T-cell (primary cell): ENCODE data around the gene PRAF2. TPM values are rescaled to one million over a fixed set of nuclear protein-coding genes. Genes with fewer than 3 reads are reported as not detected.

ENCODE experiments used
- ATAC-seq, 4 experiments: fragments of 200-7000 bp in 3 of 4; fragments of 150-1000 bp in 1 of 4; cut with Tn5 transposase; replicated peaks in 1 of 4; 1 replicate in 3 of 4; 2 replicates in 1 of 4; pipeline ENCODE4 v1.10.0; 2021; ENCODE audit warnings: moderate library complexity in 3 of 4, mild to moderate bottlenecking in 2 of 4, moderate number of reproducible peaks in 1 of 4
- CTCF ChIA-PET, 2 donors: fragments of 300-600 bp; sonication (Branson Sonifier 250); formaldehyde crosslinking; loops; one replicate each; lab custom pipeline; 2022; ENCODE audit warnings: antibody characterized with exemption in 2 of 2; lab: Charles Lee
- POLR2A ChIA-PET, 2 donors: fragments of 300-600 bp; sonication (Branson Sonifier 250); formaldehyde crosslinking; loops; one replicate each; lab custom pipeline; 2022; ENCODE audit warnings: antibody characterized with exemption in 2 of 2; lab: Charles Lee
- DNase-seq, 35 experiments: peaks; one replicate each; pipeline versions ENCODE4 v3.0.0 to v3.0.0-alpha.2; 2013 to 2023
- H3K27ac ChIP-seq: one replicate; pipeline ENCODE4 v1.5.1; 2013; ENCODE audit warnings: low read length
- H3K27me3 ChIP-seq, 2 experiments: replicated peaks in 1 of 2; 1 replicate in 1 of 2; 2 replicates in 1 of 2; pipeline versions ENCODE4 v1.6.1 to v1.7.0; 2013; ENCODE audit warnings: low read length in 1 of 2, mixed read lengths in 1 of 2; ENCODE audit not compliant: control insufficient read depth in 2 of 2, insufficient read depth in 2 of 2; ENCODE audit errors: extremely low read depth in 1 of 2
- H3K36me3 ChIP-seq, 2 donors: 1 replicate in 1 of 2; 2 replicates in 1 of 2; pipeline versions ENCODE4 v1.6.1 to v1.7.0; 2013; ENCODE audit warnings: low read length in 1 of 2; ENCODE audit not compliant: control insufficient read depth in 2 of 2, insufficient read depth in 1 of 2; ENCODE audit errors: extremely low read depth in 1 of 2
- H3K4me1 ChIP-seq, 2 experiments: 1 replicate in 1 of 2; 2 replicates in 1 of 2; pipeline versions ENCODE4 v1.6.1 to v1.7.0; 2013; ENCODE audit warnings: low read length in 2 of 2, mixed read lengths in 1 of 2; ENCODE audit not compliant: insufficient read depth in 2 of 2, control insufficient read depth in 1 of 2; ENCODE audit errors: extremely low read depth in 1 of 2
- H3K4me3 ChIP-seq, 2 donors: 1 replicate in 1 of 2; 2 replicates in 1 of 2; pipeline versions ENCODE4 v1.5.1 to v1.7.0; 2013; ENCODE audit warnings: mild to moderate bottlenecking in 2 of 2, low read length in 1 of 2, moderate library complexity in 1 of 2; ENCODE audit not compliant: control insufficient read depth in 1 of 2; ENCODE audit errors: extremely low read depth in 1 of 2
- H3K9me3 ChIP-seq: 2 replicates; pipeline ENCODE4 v1.7.0; 2013
- H3K27ac Mint-ChIP-seq, 2 donors: one replicate each; pipeline ENCODE4 v1.8.0; 2020 to 2021; ENCODE audit warnings: mild to moderate bottlenecking in 2 of 2, mixed read lengths in 2 of 2
- H3K27me3 Mint-ChIP-seq, 2 donors: one replicate each; pipeline ENCODE4 v1.8.0; 2021 to 2022; ENCODE audit warnings: mixed read lengths in 2 of 2
- H3K36me3 Mint-ChIP-seq: one replicate; pipeline ENCODE4 v1.8.0; 2021; ENCODE audit warnings: mixed read lengths
- H3K4me1 Mint-ChIP-seq, 3 donors: one replicate each; pipeline ENCODE4 v1.8.0; 2020 to 2022; ENCODE audit warnings: mixed read lengths in 3 of 3, mild to moderate bottlenecking in 1 of 3
- H3K4me3 Mint-ChIP-seq, 3 donors: one replicate each; pipeline ENCODE4 v1.8.0; 2020 to 2022; ENCODE audit warnings: mild to moderate bottlenecking in 3 of 3, mixed read lengths in 3 of 3, moderate library complexity in 3 of 3
- H3K9me3 Mint-ChIP-seq, 3 donors: one replicate each; pipeline ENCODE4 v1.8.0; 2020 to 2022; ENCODE audit warnings: mixed read lengths in 3 of 3
- WGBS: methylation state at CpG from one replicate; pipeline ENCODE4 v1.1.5; 2013; ENCODE audit warnings: missing lambda C conversion rate; ENCODE audit not compliant: insufficient coverage; 5-methylcytosine and 5-hydroxymethylcytosine counted together
- total RNA-seq, 35 experiments: library from RNA in 6 of 35; stranded (reverse) in 6 of 35; fragments of 120-200 nt in 1 of 35; gene quantifications; one replicate each; pipeline versions ENCODE4 v1.2.1 to v1.2.4 and lab custom pipeline; 2013 to 2026

The PRAF2 gene
- total RNA-seq (10 to 100 TPM; 17.5 to 34.5 (median 34.0) TPM), total RNA-seq (lab: John Stamatoyannopoulos, UW) (0.30 to 5.9 (median 1.6) reads per million in 29 experiments)
- 10.6 TPM for total RNA-seq (2013)

DNA sequence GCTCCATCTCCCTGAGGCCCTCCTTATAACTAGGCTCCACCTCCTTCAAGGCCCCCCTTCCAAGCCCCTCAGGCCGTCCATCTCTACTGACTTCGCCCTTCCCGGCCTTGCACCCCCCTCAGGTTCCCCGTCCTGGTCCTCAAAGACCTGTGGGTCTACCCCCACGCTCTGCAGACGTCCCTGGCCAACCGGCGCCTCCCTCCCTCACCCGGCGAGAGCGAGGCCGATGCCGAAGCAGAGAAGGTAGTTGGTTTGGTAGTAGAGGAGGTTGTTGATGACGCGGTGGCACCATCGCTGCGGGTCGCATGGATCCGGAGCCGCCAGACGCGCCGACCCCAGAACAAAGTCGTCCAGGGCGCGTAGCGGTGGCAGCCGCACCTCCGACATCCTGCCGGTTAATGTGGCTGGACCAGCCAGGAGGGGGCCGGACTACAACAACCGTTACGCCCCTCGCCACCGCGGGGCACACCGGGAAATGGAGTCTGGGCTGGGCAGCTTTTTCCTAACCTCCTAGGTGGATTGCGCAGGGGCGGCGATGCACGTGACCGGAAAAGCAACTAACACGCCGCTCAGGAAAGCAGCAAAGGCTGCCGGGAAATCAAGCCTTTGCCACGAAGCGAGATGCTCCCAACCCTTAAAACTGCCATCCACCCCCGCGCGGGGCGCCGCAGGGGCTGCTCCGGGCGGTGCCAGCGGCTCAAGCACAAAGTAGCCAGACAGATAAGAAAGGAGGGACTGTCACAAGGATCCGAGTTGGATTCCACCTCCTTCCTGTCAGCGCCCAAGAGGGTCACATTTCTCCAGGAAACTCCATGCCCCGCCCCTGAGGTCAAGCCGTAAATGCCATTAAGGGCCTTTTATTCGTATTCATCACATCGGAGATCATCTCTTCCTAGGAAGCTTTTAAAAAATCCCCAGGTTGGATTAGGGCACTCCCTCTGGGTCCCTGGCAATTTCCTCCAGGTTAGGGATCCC is at the start of gene PRAF2:
Gene PRAF2, minus strand, starts transcription at position 402 of the 975 bp plus-strand sequence. Its CDS starts 15 bp downstream, at position 387.
- peaks cover 0 to 27% of the 10 kb centered on the region in 2 experiments for H3K4me1 ChIP-seq
- H3K9me3 ChIP-seq = no peaks in the 10 kb centered on the region
- ATAC-seq (peak; percentile 95 to 97 (median 96)), DNase-seq (peak; percentile 79 to 92 (median 85))
- H3K36me3 ChIP-seq = peaks cover 0 to 5% of the 10 kb centered on the region in 2 donors
- Mint-ChIP-seq H3K36me3 (peaks cover 4% of the 10 kb centered on the region), H3K4me1 (peaks cover 21 to 31% (median 22%) of the 10 kb centered on the region in 3 donors), H3K27me3 (no peaks in the 10 kb centered on the region), H3K9me3 (no peaks in the 10 kb centered on the region), H3K27ac (peak within 1 kb of the TSS; percentile 77 to 87), H3K4me3 (peak within 1 kb of the TSS; percentile 80 to 85 (median 83))
- CTCF ChIA-PET = no interaction called here
- WGBS = under 1% methylated on average over 31 of the region's 61 CpGs
- peak within 1 kb of the TSS; percentile 76 for H3K27ac ChIP-seq
- peak within 1 kb of the TSS; percentile 45 to 69 for H3K4me3 ChIP-seq
- POLR2A ChIA-PET = interaction anchor here in 1 of 2 donors (0.6 kb wide), 1 partner anchor 38 kb away, joined by 10 read pairs; no protein-coding TSS in a partner anchor
- H3K27me3 ChIP-seq = no peaks in the 10 kb centered on the region

DNA sequence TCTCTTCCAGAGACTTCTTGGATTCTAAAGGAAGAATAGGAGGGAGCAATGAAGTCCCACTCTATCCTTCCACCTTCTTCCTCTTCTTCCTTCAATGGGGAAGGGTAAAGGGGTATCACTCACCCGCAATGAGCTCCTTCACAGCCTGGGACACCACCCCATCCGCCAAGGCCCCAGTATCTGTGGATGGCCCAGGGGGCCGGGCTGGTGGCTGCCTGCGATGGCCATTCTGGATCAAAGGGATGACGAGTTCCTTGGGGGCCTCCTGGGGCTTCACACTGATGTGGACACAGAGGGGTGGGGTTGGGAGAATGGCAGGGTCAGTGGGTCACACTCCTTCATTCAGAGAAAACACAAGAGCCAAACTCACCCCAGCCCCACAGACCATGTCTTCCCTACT is 48.7 kb upstream of the PRAF2 start:
- Mint-ChIP-seq H3K4me3 (peak overlapping the region; percentile 97 to 99 (median 98)), H3K9me3 (no peaks in the 10 kb centered on the region), H3K27ac (peak overlapping the region in 1 of 2 donors; percentile 0), H3K36me3 (peaks cover 19% of the 10 kb centered on the region), H3K27me3 (peaks cover 0 to 6% of the 10 kb centered on the region in 2 donors), H3K4me1 (peaks cover 24 to 33% (median 29%) of the 10 kb centered on the region in 3 donors)
- H3K4me1 ChIP-seq = peaks cover 0 to 23% of the 10 kb centered on the region in 2 experiments
- CTCF ChIA-PET = no interaction called here
- peak overlapping the region in 1 of 2 donors; percentile 71 for H3K4me3 ChIP-seq
- DNase-seq (no peak), ATAC-seq (no peak)
- 100% methylated on average over 1 of the region's 5 CpGs for WGBS
- H3K27ac ChIP-seq = no peak overlapping the region
- POLR2A ChIA-PET = no interaction called here
- H3K9me3 ChIP-seq = no peaks in the 10 kb centered on the region
- H3K36me3 ChIP-seq = peaks cover 0 to 16% of the 10 kb centered on the region in 2 donors
- no peaks in the 10 kb centered on the region for H3K27me3 ChIP-seq

GRCh38 chrX:49120091-49120490 is 46.3 kb upstream of the PRAF2 start:
- no peak overlapping the region for H3K4me3 ChIP-seq
- H3K4me1 Mint-ChIP-seq = peaks cover 37 to 53% (median 44%) of the 10 kb centered on the region in 3 donors
- peak overlapping the region in 1 of 2 donors; percentile 45 for H3K27ac Mint-ChIP-seq
- peaks cover 30% of the 10 kb centered on the region for H3K36me3 Mint-ChIP-seq
- DNase-seq (no peak), ATAC-seq (no peak)
- H3K27ac ChIP-seq = no peak overlapping the region
- peaks cover 2 to 38% of the 10 kb centered on the region in 2 experiments for H3K4me1 ChIP-seq
- no peaks in the 10 kb centered on the region for H3K9me3 ChIP-seq
- no peaks in the 10 kb centered on the region for H3K27me3 ChIP-seq
- no peaks in the 10 kb centered on the region for H3K9me3 Mint-ChIP-seq
- peaks cover 0 to 6% of the 10 kb centered on the region in 2 donors for H3K27me3 Mint-ChIP-seq
- peaks cover 0 to 31% of the 10 kb centered on the region in 2 donors for H3K36me3 ChIP-seq
- CTCF ChIA-PET = no interaction called here
- POLR2A ChIA-PET = interaction anchor here in 1 of 2 donors (0.6 kb wide), 2 partner anchors 39 to 265 kb away, joined by 3 to 6 read pairs; no protein-coding TSS in a partner anchor
- H3K4me3 Mint-ChIP-seq = no peak overlapping the region
- 100% methylated on average over 1 of the region's 1 CpG for WGBS

- Mint-ChIP-seq H3K9me3 (no peaks in the 10 kb centered on the region), H3K4me3 (peak overlapping the region; percentile 70 to 88 (median 78)), H3K4me1 (peaks cover 26 to 44% (median 32%) of the 10 kb centered on the region in 3 donors), H3K27me3 (no peaks in the 10 kb centered on the region), H3K36me3 (peaks cover 35% of the 10 kb centered on the region), H3K27ac (peak overlapping the region; percentile 94 to 99)
- peak; percentile 43 to 61 (median 52) for ATAC-seq
- DNase-seq = no peak
- POLR2A ChIA-PET = no interaction called here
- Histone ChIP-seq H3K4me1 (peaks cover 2 to 26% of the 10 kb centered on the region in 2 experiments), H3K4me3 (peak overlapping the region; percentile 26 to 33), H3K9me3 (no peaks in the 10 kb centered on the region), H3K27ac (no peak overlapping the region), H3K27me3 (no peaks in the 10 kb centered on the region), H3K36me3 (peaks cover 0 to 43% of the 10 kb centered on the region in 2 donors)
- CTCF ChIA-PET = no interaction called here
- no CpG with 5 or more reads among the region's 6 CpGs for WGBS
These were observed 43.8 kb upstream of the PRAF2 start for GRCh38 chrX:49117581-49117980.

DNA sequence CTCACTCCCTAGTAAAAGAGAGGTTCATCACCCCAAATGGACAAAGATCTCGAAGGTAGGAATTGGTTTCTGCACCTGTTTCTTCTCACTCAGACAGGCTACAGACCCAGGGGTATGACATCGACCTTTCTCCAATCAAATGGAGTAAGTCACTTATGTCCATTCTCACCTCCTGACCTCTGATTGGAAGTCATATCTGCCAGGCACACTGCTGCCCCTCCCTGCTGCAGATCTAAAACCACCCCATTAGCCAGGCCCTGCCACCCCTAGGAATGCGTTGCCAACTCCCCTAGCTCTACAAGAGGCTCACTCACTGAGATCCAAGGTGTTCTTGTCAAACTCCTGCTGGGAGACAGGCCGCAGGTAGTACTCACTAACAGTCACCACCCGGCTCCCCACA is 42.9 kb upstream of the PRAF2 start:
- ChIA-PET CTCF (no interaction called here), POLR2A (interaction anchor here in 1 of 2 donors (0.6 kb wide), 1 partner anchor 9 kb away, joined by 3 read pairs; no protein-coding TSS in a partner anchor)
- peaks cover 18 to 37% (median 30%) of the 10 kb centered on the region in 3 donors for H3K4me1 Mint-ChIP-seq
- DNase-seq (no peak), ATAC-seq (no peak)
- no peaks in the 10 kb centered on the region for H3K9me3 ChIP-seq
- H3K4me3 Mint-ChIP-seq = peak overlapping the region; percentile 0 to 70 (median 65)
- H3K27me3 ChIP-seq = no peaks in the 10 kb centered on the region
- H3K36me3 ChIP-seq = peaks cover 0 to 49% of the 10 kb centered on the region in 2 donors
- 80% methylated on average over 1 of the region's 5 CpGs for WGBS
- H3K27me3 Mint-ChIP-seq = no peaks in the 10 kb centered on the region
- peak overlapping the region; percentile 61 to 66 for H3K27ac Mint-ChIP-seq
- H3K36me3 Mint-ChIP-seq = peaks cover 36% of the 10 kb centered on the region
- no peaks in the 10 kb centered on the region for H3K9me3 Mint-ChIP-seq
- H3K27ac ChIP-seq = no peak overlapping the region
- peaks cover 2 to 22% of the 10 kb centered on the region in 2 experiments for H3K4me1 ChIP-seq
- peak overlapping the region in 1 of 2 donors; percentile 33 for H3K4me3 ChIP-seq

- no CpG with 5 or more reads among the region's 8 CpGs for WGBS
- Histone ChIP-seq H3K4me1 (peaks cover 2 to 22% of the 10 kb centered on the region in 2 experiments), H3K27ac (no peak overlapping the region), H3K9me3 (no peaks in the 10 kb centered on the region), H3K36me3 (peaks cover 0 to 51% of the 10 kb centered on the region in 2 donors), H3K27me3 (no peaks in the 10 kb centered on the region), H3K4me3 (no peak overlapping the region)
- POLR2A ChIA-PET = interaction anchor here in 1 of 2 donors (0.5 kb wide), 1 partner anchor 33 kb away, joined by 5 read pairs; no protein-coding TSS in a partner anchor
- H3K4me1 Mint-ChIP-seq = peaks cover 15 to 33% (median 30%) of the 10 kb centered on the region in 3 donors
- peak overlapping the region in 1 of 3 donors; percentile 70 for H3K4me3 Mint-ChIP-seq
- no peak overlapping the region for H3K27ac Mint-ChIP-seq
- DNase-seq = no peak
- ATAC-seq = no peak
- no peaks in the 10 kb centered on the region for H3K27me3 Mint-ChIP-seq
- CTCF ChIA-PET = no interaction called here
- peaks cover 32% of the 10 kb centered on the region for H3K36me3 Mint-ChIP-seq
- H3K9me3 Mint-ChIP-seq = no peaks in the 10 kb centered on the region
These were observed 42.3 kb upstream of the PRAF2 start for GRCh38 chrX:49116076-49116475.
